ENCODE measurements around the gene TGM1.

- TF ChIP-seq, protein P1, sequence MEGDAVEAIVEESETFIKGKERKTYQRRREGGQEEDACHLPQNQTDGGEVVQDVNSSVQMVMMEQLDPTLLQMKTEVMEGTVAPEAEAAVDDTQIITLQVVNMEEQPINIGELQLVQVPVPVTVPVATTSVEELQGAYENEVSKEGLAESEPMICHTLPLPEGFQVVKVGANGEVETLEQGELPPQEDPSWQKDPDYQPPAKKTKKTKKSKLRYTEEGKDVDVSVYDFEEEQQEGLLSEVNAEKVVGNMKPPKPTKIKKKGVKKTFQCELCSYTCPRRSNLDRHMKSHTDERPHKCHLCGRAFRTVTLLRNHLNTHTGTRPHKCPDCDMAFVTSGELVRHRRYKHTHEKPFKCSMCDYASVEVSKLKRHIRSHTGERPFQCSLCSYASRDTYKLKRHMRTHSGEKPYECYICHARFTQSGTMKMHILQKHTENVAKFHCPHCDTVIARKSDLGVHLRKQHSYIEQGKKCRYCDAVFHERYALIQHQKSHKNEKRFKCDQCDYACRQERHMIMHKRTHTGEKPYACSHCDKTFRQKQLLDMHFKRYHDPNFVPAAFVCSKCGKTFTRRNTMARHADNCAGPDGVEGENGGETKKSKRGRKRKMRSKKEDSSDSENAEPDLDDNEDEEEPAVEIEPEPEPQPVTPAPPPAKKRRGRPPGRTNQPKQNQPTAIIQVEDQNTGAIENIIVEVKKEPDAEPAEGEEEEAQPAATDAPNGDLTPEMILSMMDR (IDR thresholded peaks at IDR 0.05 in 4 of 5, conservative IDR thresholded peaks at IDR 0.05 in 1 of 5) = no peak
- TF ChIP-seq POLR2A (IDR thresholded peaks at IDR 0.05) = no peak
Measured at GRCh38 chr14:24281636-24282035, 18.7 kb upstream of the TGM1 start.
